ENCODE measurements around the gene ANKRD55.
"Not testable (repeated sequence)": the region's sequence is repeated elsewhere in the genome, so short reads cannot be mapped to it uniquely, and the experiment has no call there.

Gene ANKRD55

GRCh38 chr5:56215019-56215830 is 17.9 kb downstream of the ANKRD55 start:
- TF ChIP-seq CTCF (IDR thresholded peaks at IDR 0.05; ENCODE audit: low read depth, low read length, missing control alignments): no peak
- no peak overlapping the region for H3K4me3 ChIP-seq (ENCODE audit: low read depth, low read length)
- DNase-seq (ENCODE audit: low read depth): no peak

GRCh38 chr5:56213886-56214535 is 19.1 kb downstream of the ANKRD55 start:
- not testable (repeated sequence) for DNase-seq (ENCODE audit: low read depth); H3K4me3 ChIP-seq (ENCODE audit: low read depth, low read length)

DNA sequence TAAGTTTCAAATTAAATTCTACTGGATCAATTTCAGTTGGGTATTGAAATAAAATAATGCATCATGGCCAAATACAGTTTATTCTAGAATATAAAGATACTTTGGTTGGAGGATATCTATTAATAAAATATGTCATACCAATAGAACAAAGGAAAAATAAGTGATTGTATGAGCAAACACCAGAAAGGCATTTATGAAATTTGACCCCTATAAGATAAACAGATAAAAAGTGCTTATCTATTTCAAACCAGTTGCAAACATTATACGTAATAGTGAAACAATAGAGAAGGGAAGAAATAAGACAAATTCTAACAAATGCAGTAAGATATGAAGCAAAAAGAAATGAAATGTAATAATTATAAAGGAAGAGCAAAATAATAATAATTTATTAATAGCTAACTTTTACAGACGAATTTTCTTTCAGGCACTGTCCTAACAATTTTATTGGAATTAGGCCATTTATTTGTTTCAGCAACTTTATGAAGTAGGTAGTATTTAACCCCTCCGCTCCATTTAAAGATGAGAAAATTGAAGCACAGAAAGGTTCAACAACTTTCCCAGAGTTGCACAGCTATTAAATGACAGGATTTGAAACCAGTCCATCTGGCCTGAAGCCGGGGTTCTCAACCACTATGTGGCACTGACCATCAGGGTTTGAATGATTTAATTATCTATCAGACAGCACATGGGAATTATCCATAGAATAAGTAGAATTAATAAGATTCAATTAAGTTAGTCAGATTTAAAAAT is 20.8 kb downstream of the ANKRD55 start:
- no peak overlapping the region for H3K4me3 ChIP-seq (ENCODE audit: low read depth, low read length)
- no peak for TF ChIP-seq CTCF (IDR thresholded peaks at IDR 0.05; ENCODE audit: low read depth, low read length, missing control alignments)
- DNase-seq (ENCODE audit: low read depth): no peak

DNA sequence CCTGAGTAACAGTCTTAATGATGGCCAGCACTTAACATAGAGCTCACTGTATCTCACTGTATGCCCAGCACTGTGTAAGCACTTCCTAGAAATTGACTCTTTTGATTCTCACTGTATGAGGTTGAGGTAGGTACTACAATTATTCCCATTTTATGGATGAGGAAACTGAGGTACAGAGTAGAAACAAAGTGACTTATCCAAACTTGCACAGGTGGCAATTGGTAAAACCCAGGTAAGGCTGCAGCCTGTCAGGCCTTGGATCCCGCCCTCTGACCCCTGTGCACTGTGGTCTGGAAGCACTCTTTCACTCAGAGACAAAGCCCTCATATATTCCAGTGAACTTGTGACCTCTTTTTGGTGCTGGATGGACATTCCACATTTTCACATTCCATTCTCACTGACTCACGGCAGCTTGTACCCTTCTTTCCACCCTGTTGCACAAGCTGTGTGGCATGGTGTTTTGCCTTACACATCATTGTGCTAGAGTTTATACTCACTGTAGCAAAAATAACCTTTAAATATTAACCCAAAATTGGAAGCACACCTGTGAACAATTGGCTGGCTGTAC is 21.7 kb downstream of the ANKRD55 start:
- no peak overlapping the region for H3K4me3 ChIP-seq (ENCODE audit: low read depth, low read length)
- no peak for TF ChIP-seq CTCF (IDR thresholded peaks at IDR 0.05; ENCODE audit: low read depth, low read length, missing control alignments)
- DNase-seq (ENCODE audit: low read depth): no peak

GRCh38 chr5:56208681-56209080 is 24.4 kb downstream of the ANKRD55 start:
- no peak overlapping the region for H3K4me3 ChIP-seq (ENCODE audit: low read depth, low read length)

DNA sequence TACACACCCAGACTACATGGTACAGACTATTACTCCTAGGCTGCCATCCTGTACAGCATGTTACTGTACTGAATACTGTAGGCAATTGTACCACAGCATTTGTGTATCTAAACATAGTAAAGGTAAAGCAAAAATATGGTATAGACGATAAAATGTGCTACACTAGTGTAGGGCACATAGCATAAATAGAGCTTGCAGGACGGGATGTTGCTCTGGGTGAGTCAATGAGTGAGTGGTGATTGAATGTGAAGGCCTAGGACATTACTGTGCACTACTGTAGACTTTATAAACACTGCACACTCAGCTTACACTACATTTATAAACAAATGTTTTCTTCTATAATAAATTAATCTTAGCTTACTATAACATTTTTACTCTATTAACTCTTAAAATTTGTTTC is 25.6 kb downstream of the ANKRD55 start:
- TF ChIP-seq CTCF (IDR thresholded peaks at IDR 0.05; ENCODE audit: low read depth, low read length, missing control alignments): no peak
- no peak overlapping the region for H3K4me3 ChIP-seq (ENCODE audit: low read depth, low read length)
- DNase-seq (ENCODE audit: low read depth): no peak

More at GRCh38 chr5:56208681-56209080, 24.4 kb downstream of the ANKRD55 start:
- DNase-seq (ENCODE audit: low read depth): no peak
- no peak for TF ChIP-seq CTCF (IDR thresholded peaks at IDR 0.05; ENCODE audit: low read depth, low read length, missing control alignments)
